Central memory CD8-positive, alpha-beta T cell (primary cell): ENCODE data around the gene ARHGEF2.
A peak's percentile ranks its signal among the peaks of the same experiment; 100 is the strongest.

Experiments
- ATAC-seq: fragments of 150-1000 bp; cut with Tn5 transposase; replicated peaks from 2 replicates; pipeline ENCODE4 v1.10.0; 2022; ENCODE audit warnings: mild to moderate bottlenecking, moderate FRiP score, moderate number of reproducible peaks; ENCODE audit not compliant: poor library complexity, severe bottlenecking; ENCODE audit errors: extremely low read depth
- DNase-seq, 2 donors: peaks; one replicate each; pipeline ENCODE4 v3.0.0; 2021; ENCODE audit warnings: low spot score in 2 of 2
- H3K27ac Mint-ChIP-seq: one replicate; pipeline ENCODE4 v1.8.0; 2022; ENCODE audit warnings: low read depth, mild to moderate bottlenecking, moderate library complexity, mixed read lengths
- H3K27me3 Mint-ChIP-seq: one replicate; pipeline ENCODE4 v1.8.0; 2022; ENCODE audit warnings: mixed read lengths
- H3K36me3 Mint-ChIP-seq: one replicate; pipeline ENCODE4 v1.8.0; 2022; ENCODE audit warnings: mild to moderate bottlenecking, moderate library complexity, mixed read lengths; ENCODE audit not compliant: insufficient read depth
- H3K4me1 Mint-ChIP-seq: one replicate; pipeline ENCODE4 v1.8.0; 2022; ENCODE audit warnings: mixed read lengths
- H3K4me3 Mint-ChIP-seq: one replicate; pipeline ENCODE4 v1.8.0; 2022; ENCODE audit warnings: mild to moderate bottlenecking, moderate library complexity, mixed read lengths
- H3K9me3 Mint-ChIP-seq: one replicate; pipeline ENCODE4 v1.8.0; 2022; ENCODE audit warnings: mixed read lengths

ARHGEF2 gene

DNA sequence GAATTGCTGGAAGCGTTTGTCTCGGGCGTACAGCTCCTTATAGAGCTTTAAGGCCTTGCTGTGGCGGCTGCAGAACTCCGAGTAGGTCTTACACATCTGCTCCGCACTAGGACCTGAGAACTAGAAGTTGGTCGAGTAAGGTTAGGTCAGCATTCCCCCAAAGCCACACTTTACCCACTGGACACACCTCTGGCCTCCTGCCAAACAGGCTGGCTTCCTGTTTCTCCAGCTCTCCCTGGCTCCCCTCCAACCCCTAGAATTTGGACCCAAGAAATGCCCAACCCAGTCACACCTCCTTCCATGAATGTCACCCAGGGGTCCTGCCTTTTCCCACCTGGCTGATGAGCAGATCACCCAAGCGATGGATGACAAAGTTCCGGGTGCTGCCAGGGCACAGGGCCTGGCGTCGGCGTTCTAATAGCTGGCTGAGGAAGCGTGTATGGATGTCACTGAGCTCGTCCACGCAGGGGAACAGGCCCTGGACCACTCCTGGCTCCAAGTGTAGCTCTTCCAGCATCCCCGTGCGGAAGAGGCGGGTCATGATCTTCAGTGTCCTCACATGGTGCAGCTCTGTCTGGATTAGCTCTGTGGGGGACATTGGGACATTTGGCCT lies 15.6 kb downstream of the ARHGEF2 start:
- peak overlapping the region; percentile 55 for H3K27ac Mint-ChIP-seq
- H3K4me3 Mint-ChIP-seq = no peak overlapping the region
- H3K4me1 Mint-ChIP-seq = peaks cover 37% of the 10 kb centered on the region
- DNase-seq (no peak), ATAC-seq (no peak)
- H3K27me3 Mint-ChIP-seq = no peaks in the 10 kb centered on the region
- H3K36me3 Mint-ChIP-seq = peaks cover 79% of the 10 kb centered on the region
- no peaks in the 10 kb centered on the region for H3K9me3 Mint-ChIP-seq

DNA sequence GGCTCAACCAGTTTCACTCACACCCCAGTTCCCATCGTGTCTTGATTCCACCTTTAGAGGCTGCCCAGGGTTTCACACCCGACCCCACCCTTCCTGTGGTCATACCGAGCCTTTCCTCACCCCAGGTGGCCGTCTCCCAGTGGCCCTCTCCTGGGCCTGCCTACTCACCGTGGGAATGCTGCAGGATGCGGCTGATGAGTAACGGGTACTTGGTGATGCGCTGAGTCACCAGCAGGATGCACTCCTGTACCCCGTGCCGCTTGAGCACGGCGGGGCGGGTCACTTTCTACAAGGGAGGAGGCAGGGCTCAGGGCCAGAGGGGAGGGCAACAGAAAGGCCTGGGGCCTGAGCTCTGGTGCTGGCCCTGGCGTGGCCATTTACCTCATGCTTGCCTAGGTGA lies 16.4 kb downstream of the ARHGEF2 start:
- Mint-ChIP-seq H3K4me3 (peak overlapping the region; percentile 25), H3K4me1 (peaks cover 30% of the 10 kb centered on the region), H3K36me3 (peaks cover 85% of the 10 kb centered on the region), H3K9me3 (no peaks in the 10 kb centered on the region), H3K27ac (peak overlapping the region; percentile 68), H3K27me3 (no peaks in the 10 kb centered on the region)
- DNase-seq (no peak), ATAC-seq (no peak)

DNA sequence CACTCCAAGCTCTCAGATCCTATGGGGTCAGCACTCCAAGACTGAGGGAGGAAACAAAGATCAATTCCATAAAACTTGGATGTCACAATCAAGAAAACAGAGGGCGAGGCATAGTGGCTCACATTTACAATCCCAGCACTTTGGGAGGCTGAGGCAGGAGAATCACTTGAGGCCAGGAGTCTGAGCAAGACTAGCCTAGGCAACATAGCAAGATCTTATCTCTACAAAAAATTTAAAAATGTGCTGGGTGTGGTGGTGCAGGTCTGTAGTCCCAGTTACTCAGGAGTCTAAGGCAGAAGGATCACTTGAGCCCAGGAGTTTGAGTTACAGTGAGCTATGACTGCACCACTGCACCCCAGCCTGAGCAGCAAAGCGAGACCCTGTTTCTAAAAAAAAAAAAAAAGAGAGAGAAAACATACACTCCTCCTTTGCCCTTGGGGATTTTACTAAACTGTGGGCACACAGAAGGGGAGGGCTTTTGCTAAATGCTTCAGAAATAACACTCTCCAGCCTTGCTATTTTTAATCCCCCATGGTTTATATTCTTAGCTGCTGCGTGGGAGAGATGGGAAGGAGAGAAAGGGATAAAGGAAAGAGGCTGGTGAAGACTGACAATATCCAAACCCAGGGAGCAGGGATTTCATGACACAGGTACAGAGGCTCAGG lies 18.1 kb downstream of the ARHGEF2 start:
- Mint-ChIP-seq H3K36me3 (peaks cover 87% of the 10 kb centered on the region), H3K9me3 (no peaks in the 10 kb centered on the region), H3K27ac (peak overlapping the region; percentile 87), H3K4me1 (peaks cover 18% of the 10 kb centered on the region), H3K4me3 (no peak overlapping the region), H3K27me3 (no peaks in the 10 kb centered on the region)
- ATAC-seq (no peak), DNase-seq (no peak)

DNA sequence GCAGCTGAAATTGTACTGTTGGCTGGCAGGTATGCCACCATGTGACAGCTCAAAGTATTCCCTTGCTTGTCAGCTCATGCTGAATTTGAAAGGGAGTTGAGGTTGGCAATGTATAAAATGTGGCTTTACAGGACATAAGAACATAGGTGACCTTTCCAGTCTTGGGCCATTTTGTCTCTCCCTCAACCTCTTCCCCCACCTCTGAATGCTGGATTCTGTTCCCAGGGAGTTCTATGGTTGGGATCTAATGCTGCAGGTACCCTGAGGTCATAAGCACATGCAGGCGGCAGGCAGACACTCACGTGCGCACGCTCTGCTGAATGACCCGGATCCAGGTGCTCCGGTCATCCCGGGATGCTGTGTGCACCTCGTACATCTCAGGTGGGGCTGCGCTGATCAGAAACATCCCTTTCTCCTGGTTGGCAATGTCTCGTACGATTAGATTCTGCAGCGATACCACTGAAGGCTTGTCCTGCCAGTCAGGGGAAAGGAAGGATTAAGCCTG lies 20.9 kb downstream of the ARHGEF2 start:
- Mint-ChIP-seq H3K27ac (no peak overlapping the region), H3K4me3 (no peak overlapping the region), H3K36me3 (peaks cover 95% of the 10 kb centered on the region)

DNA sequence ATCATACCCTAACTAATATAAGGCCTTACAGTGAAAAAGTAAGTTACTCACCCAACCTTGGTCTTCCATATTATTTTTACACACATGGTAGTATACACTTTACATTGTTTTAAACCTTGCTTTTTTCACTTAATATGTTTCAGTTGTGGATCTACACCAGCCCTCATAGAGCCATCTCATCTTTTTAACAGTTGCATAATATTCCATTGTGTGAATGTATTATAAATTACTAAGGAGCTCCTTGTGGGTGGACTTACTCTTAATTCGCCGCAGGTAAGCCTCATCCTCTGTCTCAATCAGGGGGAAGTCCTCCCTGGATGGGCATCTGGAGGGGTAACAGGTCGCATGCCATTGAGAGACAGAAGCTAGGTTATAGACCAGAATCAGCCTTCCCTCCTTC lies 23.7 kb downstream of the ARHGEF2 start:
- no peaks in the 10 kb centered on the region for H3K9me3 Mint-ChIP-seq
- H3K27me3 Mint-ChIP-seq = no peaks in the 10 kb centered on the region
- no peaks in the 10 kb centered on the region for H3K4me1 Mint-ChIP-seq
- no peak overlapping the region for H3K27ac Mint-ChIP-seq
- H3K36me3 Mint-ChIP-seq = peaks cover 87% of the 10 kb centered on the region
- ATAC-seq (no peak), DNase-seq (no peak)
- no peak overlapping the region for H3K4me3 Mint-ChIP-seq

More for the DNA sequence above, 20.9 kb downstream of the ARHGEF2 start:
- ATAC-seq (no peak), DNase-seq (no peak)
- H3K9me3 Mint-ChIP-seq = no peaks in the 10 kb centered on the region
- H3K27me3 Mint-ChIP-seq = no peaks in the 10 kb centered on the region
- H3K4me1 Mint-ChIP-seq = peaks cover 15% of the 10 kb centered on the region

DNA sequence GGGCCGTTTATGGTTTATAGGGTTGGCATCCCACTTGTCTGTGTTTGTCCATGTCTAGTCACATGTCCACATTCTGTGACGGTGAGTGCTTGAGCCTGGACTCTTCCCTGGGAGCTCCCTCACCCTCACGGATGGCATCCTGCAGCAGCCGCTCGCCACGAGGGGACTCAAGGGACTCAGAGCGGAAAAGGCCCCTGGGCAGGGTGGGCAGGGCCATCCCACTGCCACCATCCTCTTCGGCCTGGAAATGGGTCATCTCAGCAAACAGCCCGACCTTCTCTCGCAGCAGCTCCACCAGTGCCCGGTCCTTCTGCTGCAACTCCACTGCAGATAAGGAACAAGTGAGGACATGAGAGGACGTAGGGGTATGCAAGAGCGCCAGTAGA lies 25.8 kb downstream of the ARHGEF2 start:
- H3K4me1 Mint-ChIP-seq = no peaks in the 10 kb centered on the region
- no peaks in the 10 kb centered on the region for H3K9me3 Mint-ChIP-seq
- no peak overlapping the region for H3K27ac Mint-ChIP-seq
- ATAC-seq = no peak
- H3K27me3 Mint-ChIP-seq = no peaks in the 10 kb centered on the region
- H3K4me3 Mint-ChIP-seq = no peak overlapping the region
- H3K36me3 Mint-ChIP-seq = peaks cover 85% of the 10 kb centered on the region
- DNase-seq = no peak

GRCh38 chr1:155951753-155952504 lies 26.4 kb downstream of the ARHGEF2 start:
- Mint-ChIP-seq H3K4me1 (peaks cover 4% of the 10 kb centered on the region), H3K27me3 (no peaks in the 10 kb centered on the region)

DNA sequence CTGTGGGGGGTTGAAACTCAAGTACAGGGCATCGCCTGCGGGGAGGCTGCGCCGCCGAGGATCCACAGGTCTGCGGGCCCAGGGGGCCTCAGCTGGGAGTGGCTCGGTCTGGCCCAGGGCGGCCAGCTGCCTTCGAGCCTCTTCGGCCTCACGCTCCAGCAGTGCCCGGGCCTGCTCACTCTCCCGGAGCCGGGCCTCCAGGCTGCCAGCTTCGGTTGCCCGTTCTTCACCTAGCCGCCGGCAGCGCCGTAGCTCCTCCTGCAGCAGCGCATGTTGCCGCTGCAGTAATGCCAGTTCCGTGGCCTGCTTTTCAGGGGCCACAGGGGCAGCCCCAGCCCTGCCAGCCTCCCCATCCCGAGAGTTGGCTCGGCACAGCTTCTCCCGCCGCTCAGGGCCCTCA lies 27.5 kb downstream of the ARHGEF2 start:
- no peaks in the 10 kb centered on the region for H3K27me3 Mint-ChIP-seq
- H3K9me3 Mint-ChIP-seq = no peaks in the 10 kb centered on the region
- H3K36me3 Mint-ChIP-seq = peaks cover 81% of the 10 kb centered on the region
- H3K27ac Mint-ChIP-seq = peak overlapping the region; percentile 64
- H3K4me3 Mint-ChIP-seq = no peak overlapping the region
- ATAC-seq = no peak
- DNase-seq = no peak
- H3K4me1 Mint-ChIP-seq = peaks cover 15% of the 10 kb centered on the region

More at GRCh38 chr1:155951753-155952504, 26.4 kb downstream of the ARHGEF2 start:
- Mint-ChIP-seq H3K4me3 (no peak overlapping the region), H3K36me3 (peaks cover 82% of the 10 kb centered on the region), H3K27ac (no peak overlapping the region), H3K9me3 (no peaks in the 10 kb centered on the region)
- ATAC-seq = no peak
- no peak for DNase-seq

GRCh38 chr1:155947741-155948140 lies 30.6 kb downstream of the ARHGEF2 start:
- Mint-ChIP-seq H3K27ac (no peak overlapping the region), H3K9me3 (no peaks in the 10 kb centered on the region), H3K27me3 (no peaks in the 10 kb centered on the region), H3K4me1 (peaks cover 23% of the 10 kb centered on the region), H3K4me3 (no peak overlapping the region), H3K36me3 (peaks cover 60% of the 10 kb centered on the region)
- ATAC-seq (no peak), DNase-seq (no peak)

DNA sequence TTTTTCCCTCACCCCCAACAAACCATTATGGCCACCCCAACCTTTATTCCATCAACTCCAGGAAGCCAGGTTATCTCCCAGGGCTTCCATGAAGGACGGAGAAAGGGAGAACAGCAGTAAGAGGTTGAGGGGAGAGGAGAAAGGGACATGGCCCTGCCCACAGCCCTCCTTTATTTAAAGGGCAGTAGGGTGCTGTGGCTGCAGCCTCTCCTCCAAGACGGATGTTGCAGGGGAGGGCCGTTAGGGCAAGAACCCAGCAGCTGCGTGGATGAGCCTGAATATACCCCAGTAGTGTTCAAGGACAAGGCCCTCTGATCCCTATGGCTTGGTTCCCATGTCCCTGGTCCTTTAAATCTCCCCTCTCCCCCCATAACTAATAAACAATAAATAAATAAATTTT lies 31.1 kb downstream of the ARHGEF2 start:
- ATAC-seq (no peak), DNase-seq (no peak)
- Mint-ChIP-seq H3K4me3 (no peak overlapping the region), H3K4me1 (peaks cover 23% of the 10 kb centered on the region), H3K9me3 (no peaks in the 10 kb centered on the region), H3K27me3 (no peaks in the 10 kb centered on the region), H3K36me3 (peaks cover 56% of the 10 kb centered on the region), H3K27ac (peak overlapping the region; percentile 86)

DNA sequence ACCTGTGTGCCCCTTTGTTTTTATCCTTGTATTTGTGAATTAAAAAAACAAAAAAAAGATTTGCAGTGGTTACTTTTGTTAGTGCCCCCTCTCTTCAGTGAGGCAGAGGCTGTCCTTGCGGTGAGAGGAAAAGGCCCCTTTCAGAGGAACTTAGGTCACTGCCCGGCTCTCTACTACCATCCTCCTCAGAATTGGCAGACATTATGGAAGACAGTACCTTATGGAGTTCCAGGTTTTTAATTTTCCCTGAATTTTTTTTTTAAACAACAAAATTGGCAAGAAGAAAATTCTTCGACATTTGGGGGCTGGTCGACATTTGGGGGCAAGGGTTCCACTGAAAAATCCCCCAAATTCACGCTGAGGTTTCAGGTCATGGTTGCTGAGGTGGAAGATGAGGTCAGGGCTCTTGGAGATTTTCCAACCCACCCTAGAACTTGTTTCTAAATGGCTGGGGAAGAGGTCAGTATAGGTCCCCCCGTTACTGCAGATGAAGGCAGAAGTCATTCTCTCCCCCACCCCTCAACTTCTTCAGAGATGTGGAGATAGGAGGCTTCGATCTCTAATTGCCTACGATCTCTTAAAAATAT lies 31.6 kb downstream of the ARHGEF2 start:
- Mint-ChIP-seq H3K27ac (peak overlapping the region; percentile 86), H3K4me1 (peaks cover 24% of the 10 kb centered on the region), H3K9me3 (no peaks in the 10 kb centered on the region), H3K36me3 (peaks cover 52% of the 10 kb centered on the region), H3K27me3 (no peaks in the 10 kb centered on the region), H3K4me3 (peak overlapping the region; percentile 48)
- no peak for ATAC-seq
- DNase-seq = no peak

- Mint-ChIP-seq H3K27ac (peak overlapping the region; percentile 55), H3K27me3 (no peaks in the 10 kb centered on the region), H3K4me1 (peaks cover 41% of the 10 kb centered on the region), H3K36me3 (peaks cover 37% of the 10 kb centered on the region), H3K9me3 (no peaks in the 10 kb centered on the region), H3K4me3 (no peak overlapping the region)
- DNase-seq = no peak
- no peak for ATAC-seq
Observed at GRCh38 chr1:155944444-155944799, 33.9 kb downstream of the ARHGEF2 start.
